Measurements from ENCODE around the gene NOVA2.

Gene NOVA2

GRCh38 chr19:46006411-46006810 lies 32.7 kb upstream of the NOVA2 start:
- no peak overlapping the region for H3K27ac ChIP-seq (ENCODE audit: low read length)
- no peaks in the 10 kb centered on the region for H3K9me3 ChIP-seq (replicated peaks; ENCODE audit: insufficient read depth, low read length)
- H4K20me1 ChIP-seq (ENCODE audit: insufficient read depth, low read length), result no peaks in the 10 kb centered on the region
- H3K4me3 ChIP-seq (ENCODE audit: low read length), result no peak overlapping the region
- no peaks in the 10 kb centered on the region for H3K4me1 ChIP-seq (ENCODE audit: low read length)
- no peaks in the 10 kb centered on the region for H3K27me3 ChIP-seq (replicated peaks; ENCODE audit: insufficient read depth, low read length)
- TF ChIP-seq EZH2 (optimal IDR thresholded peaks at IDR 0.05; ENCODE audit: low read depth, low read length) (no peak), CTCF (IDR thresholded peaks at IDR 0.05; ENCODE audit: low read length) (no peak), EZH2phosphoT487 (IDR thresholded peaks at IDR 0.05; ENCODE audit: low read length) (no peak)
- H3F3A ChIP-seq (ENCODE audit: insufficient read depth, low read length), result no peaks in the 10 kb centered on the region
- H3K9me2 ChIP-seq (replicated peaks; ENCODE audit: insufficient read depth, low read length), result no peaks in the 10 kb centered on the region
- no peak overlapping the region for H3K9ac ChIP-seq (ENCODE audit: low read length)
- H2AFZ ChIP-seq (ENCODE audit: low read length), result no peak overlapping the region
- DNase-seq, result no peak
- H3K79me2 ChIP-seq (ENCODE audit: low read length), result no peaks in the 10 kb centered on the region
- H3K4me2 ChIP-seq (ENCODE audit: low read depth, low read length), result no peak overlapping the region
- H3K36me3 ChIP-seq (replicated peaks; ENCODE audit: insufficient read depth, low read length), result no peaks in the 10 kb centered on the region

GRCh38 chr19:46002678-46003275 lies 29.1 kb upstream of the NOVA2 start:
- Histone ChIP-seq H4K20me1 (ENCODE audit: insufficient read depth, low read length) (no peaks in the 10 kb centered on the region), H3K4me2 (ENCODE audit: low read depth, low read length) (no peak overlapping the region), H3K9me2 (replicated peaks; ENCODE audit: insufficient read depth, low read length) (no peaks in the 10 kb centered on the region), H3K4me1 (ENCODE audit: low read length) (no peaks in the 10 kb centered on the region), H3K36me3 (replicated peaks; ENCODE audit: insufficient read depth, low read length) (no peaks in the 10 kb centered on the region), H3F3A (ENCODE audit: insufficient read depth, low read length) (no peaks in the 10 kb centered on the region), H3K9ac (ENCODE audit: low read length) (no peak overlapping the region), H2AFZ (ENCODE audit: low read length) (no peak overlapping the region), H3K4me3 (ENCODE audit: low read length) (no peak overlapping the region), H3K27ac (ENCODE audit: low read length) (no peak overlapping the region), H3K79me2 (ENCODE audit: low read length) (peaks cover 3% of the 10 kb centered on the region), H3K27me3 (replicated peaks; ENCODE audit: insufficient read depth, low read length) (no peaks in the 10 kb centered on the region), H3K9me3 (replicated peaks; ENCODE audit: insufficient read depth, low read length) (no peaks in the 10 kb centered on the region)
- no peak for DNase-seq
- no peak for TF ChIP-seq CTCF (IDR thresholded peaks at IDR 0.05; ENCODE audit: low read length)
- TF ChIP-seq EZH2phosphoT487 (IDR thresholded peaks at IDR 0.05; ENCODE audit: low read length), result no peak
- TF ChIP-seq EZH2 (optimal IDR thresholded peaks at IDR 0.05; ENCODE audit: low read depth, low read length), result no peak

GRCh38 chr19:46000491-46001246 lies 27.0 kb upstream of the NOVA2 start:
- Histone ChIP-seq H2AFZ (ENCODE audit: low read length) (no peak overlapping the region), H3K27ac (ENCODE audit: low read length) (no peak overlapping the region), H3K9ac (ENCODE audit: low read length) (no peak overlapping the region), H3F3A (ENCODE audit: insufficient read depth, low read length) (no peaks in the 10 kb centered on the region), H3K36me3 (replicated peaks; ENCODE audit: insufficient read depth, low read length) (no peaks in the 10 kb centered on the region), H3K4me1 (ENCODE audit: low read length) (no peaks in the 10 kb centered on the region), H3K4me2 (ENCODE audit: low read depth, low read length) (no peak overlapping the region), H3K27me3 (replicated peaks; ENCODE audit: insufficient read depth, low read length) (no peaks in the 10 kb centered on the region), H3K9me3 (replicated peaks; ENCODE audit: insufficient read depth, low read length) (no peaks in the 10 kb centered on the region), H3K79me2 (ENCODE audit: low read length) (peaks cover 18% of the 10 kb centered on the region), H3K4me3 (ENCODE audit: low read length) (no peak overlapping the region), H3K9me2 (replicated peaks; ENCODE audit: insufficient read depth, low read length) (no peaks in the 10 kb centered on the region), H4K20me1 (ENCODE audit: insufficient read depth, low read length) (no peaks in the 10 kb centered on the region)
- DNase-seq, result no peak
- TF ChIP-seq EZH2phosphoT487 (IDR thresholded peaks at IDR 0.05; ENCODE audit: low read length) (no peak), EZH2 (optimal IDR thresholded peaks at IDR 0.05; ENCODE audit: low read depth, low read length) (no peak), CTCF (IDR thresholded peaks at IDR 0.05; ENCODE audit: low read length) (no peak)
